MCF 10A (cell line): ENCODE data around the gene AGBL1. TPM values are rescaled to one million over a fixed set of nuclear protein-coding genes. Genes with fewer than 3 reads are reported as not detected.
"Not testable (repeated sequence)": the region's sequence is repeated elsewhere in the genome, so short reads cannot be mapped to it uniquely, and the experiment has no call there.

ENCODE experiments used
- BruUV-seq: library from RNA; stranded (reverse); fragments of 400-500 nt; replicated peaks from 2 replicates; lab custom pipeline; 2021; lab: Mats Ljungman, UMichigan
- CTCF ChIA-PET: fragments of 300-600 bp; sonication (Branson Sonifier 250); formaldehyde crosslinking; extraction: SDS; loops from one replicate; lab custom pipeline; 2021; ENCODE audit warnings: antibody characterized with exemption, inconsistent platforms; lab: Yijun Ruan, JAX
- POLR2A ChIA-PET: fragments of 300-600, 350-650 bp; sonication (Branson Sonifier 250); formaldehyde crosslinking; extraction: SDS; loops from one replicate; lab custom pipeline; 2020; ENCODE audit warnings: antibody characterized with exemption, inconsistent platforms; lab: Yijun Ruan, JAX
- DNase-seq: peaks from one replicate; pipeline ENCODE4 v3.0.0-alpha.2; 2018; ENCODE audit not compliant: unreplicated experiment
- H3K27ac Mint-ChIP-seq: one replicate; pipeline ENCODE4 v1.8.0; 2022; ENCODE audit warnings: mild to moderate bottlenecking, low read depth, mixed read lengths; ENCODE audit not compliant: unreplicated experiment
- H3K27me3 Mint-ChIP-seq: one replicate; pipeline ENCODE4 v1.8.0; 2022; ENCODE audit warnings: mixed read lengths; ENCODE audit not compliant: insufficient read depth, unreplicated experiment
- H3K36me3 Mint-ChIP-seq: one replicate; pipeline ENCODE4 v1.8.0; 2022; ENCODE audit warnings: mild to moderate bottlenecking, moderate library complexity, mixed read lengths; ENCODE audit not compliant: insufficient read depth, unreplicated experiment
- H3K4me1 Mint-ChIP-seq: one replicate; pipeline ENCODE4 v1.8.0; 2022; ENCODE audit warnings: mixed read lengths; ENCODE audit not compliant: insufficient read depth, unreplicated experiment
- H3K4me3 Mint-ChIP-seq: one replicate; pipeline ENCODE4 v1.8.0; 2022; ENCODE audit warnings: mild to moderate bottlenecking, moderate library complexity, mixed read lengths; ENCODE audit not compliant: unreplicated experiment
- H3K9me3 Mint-ChIP-seq: one replicate; pipeline ENCODE4 v1.8.0; 2022; ENCODE audit warnings: mixed read lengths; ENCODE audit not compliant: unreplicated experiment
- intact Hi-C: fragments of 100-400 bp; cut with micrococcal nuclease; formaldehyde crosslinking; loops from 2 replicates; pipeline ENCODE4 v1.14.1; 2022
- total RNA-seq: library from RNA; stranded (reverse); gene quantifications from 2 replicates; pipeline ENCODE4 v1.2.3, GENCODE V29; 2022
- TF ChIP-seq, protein P1 (sequence below): fragments of 200-600 bp; IDR thresholded peaks from one replicate; pipeline ENCODE4 v1.8.0; 2022; ENCODE audit warnings: antibody characterized with exemption, mild to moderate bottlenecking; ENCODE audit not compliant: unreplicated experiment

Gene AGBL1
- total RNA-seq, 1 experiment from 2014 or later: not detected

DNA sequence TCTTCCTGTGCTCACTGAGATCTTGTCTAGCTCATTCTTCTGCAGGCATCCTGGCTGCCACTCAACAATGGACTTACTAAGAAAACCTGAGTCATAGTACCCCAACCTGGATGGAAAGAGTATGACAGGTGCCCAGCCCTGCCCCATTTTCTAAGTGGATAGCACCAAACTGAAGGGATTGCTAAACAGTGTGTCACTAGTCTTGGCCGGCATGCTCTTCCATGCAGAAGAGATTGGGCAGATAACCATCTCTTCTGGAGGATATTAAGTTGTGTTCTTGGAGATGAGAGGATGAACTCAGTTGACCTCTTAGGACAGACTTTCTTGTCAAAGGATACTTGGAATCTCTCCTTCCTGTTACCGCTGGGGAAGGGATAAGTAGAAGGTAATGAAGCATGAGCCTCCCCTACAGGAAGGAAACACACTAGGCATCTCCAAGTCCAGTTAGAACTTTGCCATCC, 797.5 kb downstream of the AGBL1 start:
- ChIA-PET POLR2A (no interaction called here), CTCF (interaction anchor here (0.6 to 1.1 kb wide), 5 partner anchors 252 to 1495 kb away, joined by 3 to 6 read pairs (median 4); no protein-coding TSS in a partner anchor)
- TF ChIP-seq, protein P1, sequence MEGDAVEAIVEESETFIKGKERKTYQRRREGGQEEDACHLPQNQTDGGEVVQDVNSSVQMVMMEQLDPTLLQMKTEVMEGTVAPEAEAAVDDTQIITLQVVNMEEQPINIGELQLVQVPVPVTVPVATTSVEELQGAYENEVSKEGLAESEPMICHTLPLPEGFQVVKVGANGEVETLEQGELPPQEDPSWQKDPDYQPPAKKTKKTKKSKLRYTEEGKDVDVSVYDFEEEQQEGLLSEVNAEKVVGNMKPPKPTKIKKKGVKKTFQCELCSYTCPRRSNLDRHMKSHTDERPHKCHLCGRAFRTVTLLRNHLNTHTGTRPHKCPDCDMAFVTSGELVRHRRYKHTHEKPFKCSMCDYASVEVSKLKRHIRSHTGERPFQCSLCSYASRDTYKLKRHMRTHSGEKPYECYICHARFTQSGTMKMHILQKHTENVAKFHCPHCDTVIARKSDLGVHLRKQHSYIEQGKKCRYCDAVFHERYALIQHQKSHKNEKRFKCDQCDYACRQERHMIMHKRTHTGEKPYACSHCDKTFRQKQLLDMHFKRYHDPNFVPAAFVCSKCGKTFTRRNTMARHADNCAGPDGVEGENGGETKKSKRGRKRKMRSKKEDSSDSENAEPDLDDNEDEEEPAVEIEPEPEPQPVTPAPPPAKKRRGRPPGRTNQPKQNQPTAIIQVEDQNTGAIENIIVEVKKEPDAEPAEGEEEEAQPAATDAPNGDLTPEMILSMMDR: no peak
- no TSS peak for BruUV-seq
- H3K4me1 Mint-ChIP-seq: no peaks in the 10 kb centered on the region
- H3K9me3 Mint-ChIP-seq: no peaks in the 10 kb centered on the region
- DNase-seq: no peak
- H3K27me3 Mint-ChIP-seq: peaks cover 8% of the 10 kb centered on the region
- intact Hi-C loops: loop anchor here (10.0 kb wide), 1 partner anchor 252 kb away; no protein-coding TSS in a partner anchor
- no peaks in the 10 kb centered on the region for H3K36me3 Mint-ChIP-seq
- H3K4me3 Mint-ChIP-seq: no peak overlapping the region
- H3K27ac Mint-ChIP-seq: no peak overlapping the region

DNA sequence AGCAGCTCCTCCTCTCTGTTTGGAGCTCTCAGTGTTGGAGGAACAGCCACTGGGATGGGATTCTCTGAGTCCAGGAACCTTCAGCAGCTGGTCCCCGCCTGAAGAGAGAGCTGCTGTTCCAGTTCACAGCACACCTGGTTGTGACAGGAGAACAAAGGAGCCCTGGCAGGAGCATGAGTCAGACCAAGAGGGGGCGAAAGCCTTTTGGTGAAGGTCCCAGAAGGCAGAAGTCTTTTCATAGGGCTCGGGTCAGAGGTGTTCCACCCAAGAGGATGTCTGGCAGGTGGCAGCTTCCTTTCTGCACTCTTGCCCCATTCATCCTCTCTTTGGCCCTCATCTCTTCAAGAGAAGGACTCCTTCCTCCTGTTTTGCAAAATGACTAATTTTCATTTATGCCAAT, 799.2 kb downstream of the AGBL1 start:
- H3K4me3 Mint-ChIP-seq, DNase-seq, POLR2A ChIA-PET, H3K9me3 Mint-ChIP-seq, H3K36me3 Mint-ChIP-seq, H3K27ac Mint-ChIP-seq, CTCF ChIA-PET, BruUV-seq, H3K4me1 Mint-ChIP-seq: not testable (repeated sequence)
- intact Hi-C loops: loop anchor here (10.0 kb wide), 1 partner anchor 254 kb away; no protein-coding TSS in a partner anchor
- H3K27me3 Mint-ChIP-seq: peaks cover 19% of the 10 kb centered on the region

GRCh38 chr15:86879250-86880229, 799.9 kb downstream of the AGBL1 start:
- TF ChIP-seq, protein P1: no peak
- H3K4me1 Mint-ChIP-seq: no peaks in the 10 kb centered on the region
- intact Hi-C loops: loop anchor here (10.0 kb wide), 1 partner anchor 255 kb away; no protein-coding TSS in a partner anchor

DNA sequence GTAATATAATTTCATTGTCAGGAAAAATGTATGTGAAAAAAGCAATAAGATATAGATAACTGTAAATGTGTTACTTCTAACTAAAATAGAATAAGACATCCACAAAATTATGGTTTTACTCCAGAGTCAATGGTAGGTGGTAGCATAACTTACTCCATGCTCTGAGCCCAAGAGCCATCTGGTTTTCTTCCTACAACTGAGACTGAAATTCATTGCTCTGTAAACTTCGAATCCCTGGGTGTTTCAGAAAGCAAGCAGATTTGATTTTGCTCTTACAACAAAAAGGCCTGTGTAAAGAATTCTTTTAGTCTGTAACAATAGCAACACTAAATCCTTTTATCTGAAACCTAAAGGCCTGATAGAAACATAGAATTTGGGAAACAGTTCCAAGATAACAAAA, 805.9 kb downstream of the AGBL1 start:
- H3K27ac Mint-ChIP-seq: no peak overlapping the region
- peaks cover 37% of the 10 kb centered on the region for H3K27me3 Mint-ChIP-seq
- H3K4me3 Mint-ChIP-seq: no peak overlapping the region
- TF ChIP-seq, protein P1: no peak
- no peaks in the 10 kb centered on the region for H3K9me3 Mint-ChIP-seq
- no peak for DNase-seq
- ChIA-PET POLR2A (no interaction called here), CTCF (no interaction called here)
- BruUV-seq: no TSS peak
- H3K4me1 Mint-ChIP-seq: no peaks in the 10 kb centered on the region
- intact Hi-C loops: no loop called here
- H3K36me3 Mint-ChIP-seq: no peaks in the 10 kb centered on the region

More at GRCh38 chr15:86879250-86880229, 799.9 kb downstream of the AGBL1 start:
- no TSS peak for BruUV-seq
- no peak overlapping the region for H3K27ac Mint-ChIP-seq
- no peaks in the 10 kb centered on the region for H3K36me3 Mint-ChIP-seq
- DNase-seq: no peak
- H3K27me3 Mint-ChIP-seq: peaks cover 20% of the 10 kb centered on the region
- ChIA-PET POLR2A (no interaction called here), CTCF (no interaction called here)
- no peaks in the 10 kb centered on the region for H3K9me3 Mint-ChIP-seq
- no peak overlapping the region for H3K4me3 Mint-ChIP-seq
